Stimulated activated CD4-positive, alpha-beta T cell treated with anti-CD3 and anti-CD28 coated beads, Interleukin-4, amount 100 ng/mL, for 1 hour (primary cell): Measurements from ENCODE around the gene FMNL3.

Experiments
- DNase-seq: peaks from one replicate; pipeline ENCODE4 v3.0.0-alpha.2; 2020

FMNL3 gene

DNA sequence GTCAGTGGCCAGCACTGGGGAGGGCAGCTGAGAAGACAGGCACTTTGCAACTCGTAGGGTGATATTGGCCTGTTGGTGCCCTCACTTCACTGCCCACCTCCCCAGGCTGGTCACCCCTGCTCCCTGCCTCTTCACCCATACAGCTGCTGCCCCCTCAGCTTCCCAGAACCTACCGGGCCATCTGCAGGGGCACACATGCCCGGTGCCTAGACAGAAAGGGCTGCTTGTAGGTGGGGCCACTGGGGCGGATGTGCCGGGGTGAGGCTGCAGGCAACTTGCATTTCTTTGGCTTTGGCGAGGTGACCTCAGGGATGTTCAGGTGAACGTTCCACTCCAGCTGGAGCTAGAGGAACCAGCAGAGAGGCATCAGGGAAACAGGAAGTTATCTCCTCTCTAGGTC, 118.9 kb downstream of the FMNL3 start:
- DNase-seq, result no peak

DNA sequence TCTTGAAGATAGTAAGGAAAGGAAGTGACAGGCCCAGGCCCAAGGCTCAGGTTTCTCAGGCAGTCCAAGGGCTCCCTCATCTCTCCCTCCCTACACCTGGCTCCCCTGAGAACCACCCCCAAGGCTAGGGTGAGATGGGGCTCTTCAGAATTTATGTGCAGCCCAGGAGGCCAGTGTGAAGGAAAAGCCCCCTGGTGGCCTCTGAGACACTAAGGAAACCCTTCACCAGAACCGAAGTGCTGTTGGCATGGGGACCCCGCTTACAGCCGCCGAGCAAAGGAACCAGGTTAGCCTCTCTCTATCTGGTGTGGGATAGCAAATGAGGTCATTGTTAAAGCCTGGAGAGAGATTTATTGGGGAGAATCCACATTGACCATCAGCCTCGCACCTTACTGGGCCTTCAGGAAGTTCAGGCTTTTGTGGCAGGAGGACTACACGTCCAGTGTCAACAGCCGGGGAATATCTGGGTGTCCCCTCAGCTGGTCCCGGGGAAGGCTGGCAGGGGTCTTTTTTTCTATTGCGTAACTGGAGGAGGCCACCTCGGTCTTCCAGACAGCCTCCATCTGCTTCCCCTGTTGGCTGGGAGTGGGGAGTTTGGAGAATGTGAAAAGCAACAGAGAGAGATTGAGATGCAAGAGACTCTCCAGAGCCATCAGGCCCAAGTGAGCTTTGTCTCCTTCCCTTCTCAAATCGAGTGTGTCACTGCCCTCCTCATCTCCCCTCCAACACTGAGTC, 119.9 kb downstream of the FMNL3 start:
- no peak for DNase-seq
